ENCODE data around the gene BTK.
A peak's percentile ranks its signal among the peaks of the same experiment; 100 is the strongest.

Gene BTK

GRCh38 chrX:101393530-101394305 lies 7.7 kb upstream of the BTK start:
- DNase-seq (ENCODE audit: low read depth, low spot score), result no peak

GRCh38 chrX:101391831-101392230 lies 5.8 kb upstream of the BTK start:
- DNase-seq (ENCODE audit: low read depth, low spot score), result no peak

GRCh38 chrX:101390664-101391525 lies 4.9 kb upstream of the BTK start, which contains the start of gene RPL36A:
Gene RPL36A, plus strand, starts transcription at chrX:101391011. Its CDS starts 33 bp downstream, at chrX:101391044.
- peak; percentile 52 for DNase-seq (ENCODE audit: low read depth, low spot score)

- no peak for DNase-seq (ENCODE audit: low read depth, low spot score)
Observed at GRCh38 chrX:101388604-101389003, 2.6 kb upstream of the BTK start.

- DNase-seq (ENCODE audit: low read depth, low spot score), result no peak
Observed at GRCh38 chrX:101386542-101386885, 523 bp upstream of the BTK start.

GRCh38 chrX:101385026-101385684 lies 836 bp downstream of the BTK start:
- DNase-seq (ENCODE audit: low read depth, low spot score), result no peak

- no peak for DNase-seq (ENCODE audit: low read depth, low spot score)
Observed at GRCh38 chrX:101383679-101384205, 2.2 kb downstream of the BTK start.

GRCh38 chrX:101377547-101377946 lies 8.4 kb downstream of the BTK start:
- no peak for DNase-seq (ENCODE audit: low read depth, low spot score)

GRCh38 chrX:101370888-101371504 lies 15.0 kb downstream of the BTK start:
- DNase-seq (ENCODE audit: low read depth, low spot score), result no peak

- no peak for DNase-seq (ENCODE audit: low read depth, low spot score)
Observed at GRCh38 chrX:101369687-101370086, 16.3 kb downstream of the BTK start.

- no peak for DNase-seq (ENCODE audit: low read depth, low spot score)
Observed at GRCh38 chrX:101368800-101369199, 17.2 kb downstream of the BTK start.

- DNase-seq (ENCODE audit: low read depth, low spot score), result no peak
Observed at GRCh38 chrX:101365301-101365795, 20.6 kb downstream of the BTK start.

GRCh38 chrX:101362757-101363156 lies 23.2 kb downstream of the BTK start:
- DNase-seq (ENCODE audit: low read depth, low spot score), result no peak

GRCh38 chrX:101362116-101362515 lies 23.9 kb downstream of the BTK start:
- DNase-seq (ENCODE audit: low read depth, low spot score), result no peak

- no peak for DNase-seq (ENCODE audit: low read depth, low spot score)
Observed at GRCh38 chrX:101360390-101360789, 25.6 kb downstream of the BTK start.

GRCh38 chrX:101359966-101360365 lies 26.0 kb downstream of the BTK start:
- no peak for DNase-seq (ENCODE audit: low read depth, low spot score)

- DNase-seq (ENCODE audit: low read depth, low spot score), result no peak
Observed at GRCh38 chrX:101357166-101357795, 28.7 kb downstream of the BTK start.

- DNase-seq (ENCODE audit: low read depth, low spot score), result no peak
Observed at GRCh38 chrX:101349193-101349562, 36.8 kb downstream of the BTK start.

- peak; percentile 55 for DNase-seq (ENCODE audit: low read depth, low spot score)
Observed at GRCh38 chrX:101348452-101349192, 37.4 kb downstream of the BTK start, which contains the start of gene TIMM8A. Gene TIMM8A, minus strand, starts transcription at chrX:101348742. Its CDS starts 78 bp downstream, at chrX:101348664.

- DNase-seq (ENCODE audit: low read depth, low spot score), result no peak
Observed at GRCh38 chrX:101347859-101348451, 38.0 kb downstream of the BTK start.
